RWPE2 (cell line): ENCODE results near the gene NUP210.

Experiments
- ATAC-seq: fragments of 200-7000 bp; cut with Tn5 transposase; 3 replicates; pipeline ENCODE4 v1.9.1; 2021; ENCODE audit warnings: low read depth
- DNase-seq: peaks from one replicate; pipeline ENCODE4 v3.0.0-alpha.2; 2020; ENCODE audit warnings: low spot score
- H3K27ac ChIP-seq: fragments of 450-650 bp; 2 replicates; pipeline ENCODE4 v1.5.1; 2017; ENCODE audit warnings: mild to moderate bottlenecking; ENCODE audit not compliant: poor library complexity, severe bottlenecking
- H3K27me3 ChIP-seq: fragments of 250-450 bp; sonication (Bioruptor Pico); 2 replicates; pipeline ENCODE4 v1.5.1; 2021; ENCODE audit warnings: mild to moderate bottlenecking, moderate library complexity; ENCODE audit not compliant: insufficient read depth, poor library complexity, severe bottlenecking
- H3K36me3 ChIP-seq: fragments of 250-450 bp; sonication (Bioruptor Pico); 2 replicates; pipeline ENCODE4 v1.5.1; 2020; ENCODE audit warnings: low read depth, mild to moderate bottlenecking, moderate library complexity
- H3K4me1 ChIP-seq: fragments of 250-450 bp; sonication (Bioruptor Pico); 2 replicates; pipeline ENCODE4 v1.5.1; 2021; ENCODE audit warnings: mild to moderate bottlenecking, moderate library complexity; ENCODE audit not compliant: insufficient read depth, poor library complexity, severe bottlenecking
- H3K4me3 ChIP-seq: fragments of 250-450 bp; sonication (Bioruptor Pico); 2 replicates; pipeline ENCODE4 v1.5.1; 2021; ENCODE audit warnings: mild to moderate bottlenecking, moderate library complexity; ENCODE audit not compliant: severe bottlenecking
- H3K9me3 ChIP-seq: fragments of 250-450 bp; sonication (Bioruptor Pico); 2 replicates; pipeline ENCODE4 v1.5.1; 2021; ENCODE audit warnings: mild to moderate bottlenecking, moderate library complexity; ENCODE audit not compliant: severe bottlenecking
- TF ChIP-seq, protein P1 (sequence below): fragments of 450-650 bp; IDR thresholded peaks from one replicate; pipeline ENCODE4 v1.5.1; 2017; ENCODE audit warnings: mild to moderate bottlenecking, moderate library complexity; ENCODE audit not compliant: poor library complexity, severe bottlenecking

Gene NUP210

DNA sequence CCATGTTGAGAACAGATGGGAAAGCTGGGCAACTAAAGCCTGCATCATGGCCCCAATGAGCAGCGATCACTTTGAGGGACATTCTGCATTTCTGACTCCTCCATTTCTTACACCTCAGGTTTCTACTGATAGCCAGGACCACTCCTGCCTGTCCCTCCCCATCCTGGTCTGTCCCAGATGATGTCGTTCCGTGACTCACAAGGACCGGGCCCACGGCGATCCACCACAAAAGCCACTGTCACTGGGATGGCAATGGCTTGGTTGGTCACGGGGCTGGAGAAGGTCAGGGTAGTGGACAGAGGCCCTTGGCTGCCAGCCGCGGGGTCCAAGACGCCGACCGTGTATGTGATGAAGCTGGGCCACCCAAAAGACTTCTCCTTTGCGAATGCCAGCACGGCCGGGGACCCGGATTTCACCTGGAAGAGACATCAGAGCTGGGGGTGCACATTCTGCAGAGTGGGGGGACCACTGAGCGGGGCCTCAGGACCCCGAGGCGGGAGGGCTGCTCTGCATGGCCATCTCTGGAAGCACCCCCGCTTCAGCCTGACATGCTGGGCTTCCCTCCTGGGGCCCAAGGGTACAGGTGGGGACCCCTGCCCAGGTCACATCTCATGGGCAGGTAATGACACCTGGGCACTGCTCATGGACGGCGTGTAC is 100.4 kb downstream of the NUP210 start:
- Histone ChIP-seq H3K27me3 (no peaks in the 10 kb centered on the region), H3K4me1 (no peaks in the 10 kb centered on the region), H3K36me3 (no peaks in the 10 kb centered on the region), H3K27ac (no peak overlapping the region), H3K9me3 (no peaks in the 10 kb centered on the region), H3K4me3 (no peak overlapping the region)
- ATAC-seq (no peak), DNase-seq (no peak)
- TF ChIP-seq, protein P1, sequence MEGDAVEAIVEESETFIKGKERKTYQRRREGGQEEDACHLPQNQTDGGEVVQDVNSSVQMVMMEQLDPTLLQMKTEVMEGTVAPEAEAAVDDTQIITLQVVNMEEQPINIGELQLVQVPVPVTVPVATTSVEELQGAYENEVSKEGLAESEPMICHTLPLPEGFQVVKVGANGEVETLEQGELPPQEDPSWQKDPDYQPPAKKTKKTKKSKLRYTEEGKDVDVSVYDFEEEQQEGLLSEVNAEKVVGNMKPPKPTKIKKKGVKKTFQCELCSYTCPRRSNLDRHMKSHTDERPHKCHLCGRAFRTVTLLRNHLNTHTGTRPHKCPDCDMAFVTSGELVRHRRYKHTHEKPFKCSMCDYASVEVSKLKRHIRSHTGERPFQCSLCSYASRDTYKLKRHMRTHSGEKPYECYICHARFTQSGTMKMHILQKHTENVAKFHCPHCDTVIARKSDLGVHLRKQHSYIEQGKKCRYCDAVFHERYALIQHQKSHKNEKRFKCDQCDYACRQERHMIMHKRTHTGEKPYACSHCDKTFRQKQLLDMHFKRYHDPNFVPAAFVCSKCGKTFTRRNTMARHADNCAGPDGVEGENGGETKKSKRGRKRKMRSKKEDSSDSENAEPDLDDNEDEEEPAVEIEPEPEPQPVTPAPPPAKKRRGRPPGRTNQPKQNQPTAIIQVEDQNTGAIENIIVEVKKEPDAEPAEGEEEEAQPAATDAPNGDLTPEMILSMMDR = no peak

GRCh38 chr3:13318626-13319470 is 101.3 kb downstream of the NUP210 start:
- no peak overlapping the region for H3K4me3 ChIP-seq
- H3K27me3 ChIP-seq = no peaks in the 10 kb centered on the region
- H3K9me3 ChIP-seq = no peaks in the 10 kb centered on the region
- no peaks in the 10 kb centered on the region for H3K36me3 ChIP-seq
- DNase-seq (no peak), ATAC-seq (no peak)
- H3K27ac ChIP-seq = no peak overlapping the region
- H3K4me1 ChIP-seq = no peaks in the 10 kb centered on the region
- TF ChIP-seq, protein P1 = no peak

GRCh38 chr3:13317596-13318320 is 102.4 kb downstream of the NUP210 start:
- H3K9me3 ChIP-seq = no peaks in the 10 kb centered on the region
- H3K4me1 ChIP-seq = no peaks in the 10 kb centered on the region
- DNase-seq (no peak), ATAC-seq (no peak)
- H3K4me3 ChIP-seq = no peak overlapping the region
- H3K36me3 ChIP-seq = no peaks in the 10 kb centered on the region
- TF ChIP-seq, protein P1 = no peak
- H3K27ac ChIP-seq = no peak overlapping the region
- H3K27me3 ChIP-seq = no peaks in the 10 kb centered on the region

DNA sequence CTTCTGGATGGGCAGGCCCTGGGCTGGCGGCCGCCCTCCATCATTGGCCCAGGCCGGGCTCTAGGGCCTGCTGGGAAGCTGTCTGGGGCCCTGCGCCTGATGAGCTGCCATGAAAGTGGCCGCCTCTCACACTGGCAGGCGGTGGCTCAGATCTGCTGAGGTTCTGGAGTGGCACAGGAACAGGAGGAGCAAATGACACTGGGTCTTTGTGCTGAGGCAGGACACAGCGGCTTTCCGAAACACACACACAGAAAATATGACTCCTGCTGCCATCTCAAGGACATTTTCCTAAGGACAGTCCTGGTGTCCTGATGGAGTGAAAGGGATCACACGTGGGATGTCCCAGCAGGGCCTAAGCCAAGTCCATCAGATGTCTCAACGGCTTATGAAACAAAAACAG is 103.5 kb downstream of the NUP210 start:
- Histone ChIP-seq H3K36me3 (no peaks in the 10 kb centered on the region), H3K4me3 (no peak overlapping the region), H3K4me1 (no peaks in the 10 kb centered on the region), H3K27ac (no peak overlapping the region), H3K27me3 (no peaks in the 10 kb centered on the region), H3K9me3 (no peaks in the 10 kb centered on the region)
- TF ChIP-seq, protein P1 = no peak
- DNase-seq (no peak), ATAC-seq (no peak)
